Right lung (tissue), 5 donors: ENCODE results near the gene MAN2C1. TPM values are rescaled to one million over a fixed set of nuclear protein-coding genes. Genes with fewer than 3 reads are reported as not detected.
"Not testable (repeated sequence)": the region's sequence is repeated elsewhere in the genome, so short reads cannot be mapped to it uniquely, and the experiment has no call there.

ENCODE experiments used
- DNase-seq, 2 donors: peaks; one replicate each; pipeline ENCODE4 v3.0.0-alpha.2; 2013
- polyA plus RNA-seq, 5 donors: library from polyadenylated mRNA; unstranded; fragments of 120-200 nt; gene quantifications; one replicate each; pipeline versions ENCODE4 v1.2.1 to v1.2.3, GENCODE V29; 2013; ENCODE audit warnings: inconsistent platforms in 1 of 5, low replicate concordance in 1 of 5; ENCODE audit not compliant: insufficient read length in 5 of 5, insufficient read depth in 1 of 5

Gene MAN2C1
- polyA plus RNA-seq, 5 donors: 118 to 221 (median 170) TPM

DNA sequence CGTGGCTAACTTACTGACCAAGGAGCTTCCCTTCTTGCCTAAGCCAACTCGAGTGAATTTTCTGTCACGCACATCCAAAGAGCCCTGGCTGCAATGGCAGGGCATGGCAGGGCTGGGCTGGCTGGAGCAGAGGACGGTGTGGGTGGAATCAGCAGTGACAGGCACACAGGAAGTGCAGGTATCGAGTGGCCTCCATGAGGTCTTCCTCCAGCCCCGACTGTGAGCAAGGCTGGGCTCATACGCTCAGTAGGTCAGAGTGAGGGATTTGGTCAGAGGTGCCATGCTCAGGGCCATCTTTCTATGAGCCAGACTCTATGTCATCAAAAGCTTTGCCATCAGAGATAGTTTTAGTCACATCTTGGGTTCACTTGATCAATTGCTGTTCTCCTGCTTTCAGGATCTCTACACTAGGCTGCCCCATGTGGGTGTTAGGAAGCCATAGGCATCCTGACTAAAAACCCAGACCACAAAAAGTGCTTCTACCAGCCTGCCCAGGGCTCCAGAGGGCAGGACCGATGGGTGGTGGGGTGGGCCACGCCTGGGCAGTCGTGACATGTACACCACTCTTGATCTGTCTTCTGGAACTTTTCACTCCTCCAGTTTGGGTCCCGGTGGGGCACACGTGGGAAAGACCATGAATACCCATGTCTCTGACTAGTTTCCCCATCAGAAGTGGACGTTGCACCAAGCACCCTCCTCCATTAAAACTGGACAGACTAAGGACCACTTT lies 55.1 kb downstream of the MAN2C1 start:
- DNase-seq: no peak

DNA sequence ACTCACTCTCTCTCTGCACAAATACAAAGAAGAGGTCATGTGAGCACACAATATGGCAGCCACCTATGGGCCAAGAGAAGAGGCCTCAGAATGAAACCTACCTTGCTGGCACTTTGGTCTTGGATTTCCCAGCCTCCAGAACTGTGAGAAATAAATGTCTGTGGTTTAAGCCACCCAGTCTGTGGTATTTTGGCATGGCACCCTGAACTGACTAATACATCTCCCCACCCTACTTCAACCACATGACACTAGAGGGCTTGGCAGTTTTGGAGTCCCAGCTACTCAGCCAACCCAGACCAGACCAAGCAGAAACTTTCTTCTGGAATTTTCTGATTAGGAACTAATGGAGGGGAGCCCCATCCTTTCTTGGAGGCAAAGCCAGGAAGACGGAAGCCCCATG lies 55.9 kb downstream of the MAN2C1 start:
- DNase-seq: not testable (repeated sequence)

DNA sequence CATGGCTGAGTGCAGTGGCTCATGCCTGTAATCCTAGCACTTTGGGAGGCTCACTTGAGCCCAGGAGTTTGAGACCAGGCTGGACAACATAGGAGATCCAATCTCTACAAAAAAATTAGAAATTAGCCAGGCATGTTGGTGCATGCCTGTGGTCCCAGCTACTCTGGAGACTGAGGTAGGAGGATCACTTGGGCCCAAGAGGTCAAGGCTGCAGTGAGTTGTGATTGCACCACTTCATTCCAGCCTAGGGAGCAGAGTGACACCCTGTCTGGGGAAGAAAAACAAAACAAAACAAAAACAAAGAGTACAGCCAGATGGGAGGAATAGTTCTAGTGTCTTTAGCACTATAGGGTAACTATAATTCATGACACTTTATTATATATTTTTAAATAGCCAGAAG lies 58.7 kb downstream of the MAN2C1 start:
- DNase-seq: no peak

DNA sequence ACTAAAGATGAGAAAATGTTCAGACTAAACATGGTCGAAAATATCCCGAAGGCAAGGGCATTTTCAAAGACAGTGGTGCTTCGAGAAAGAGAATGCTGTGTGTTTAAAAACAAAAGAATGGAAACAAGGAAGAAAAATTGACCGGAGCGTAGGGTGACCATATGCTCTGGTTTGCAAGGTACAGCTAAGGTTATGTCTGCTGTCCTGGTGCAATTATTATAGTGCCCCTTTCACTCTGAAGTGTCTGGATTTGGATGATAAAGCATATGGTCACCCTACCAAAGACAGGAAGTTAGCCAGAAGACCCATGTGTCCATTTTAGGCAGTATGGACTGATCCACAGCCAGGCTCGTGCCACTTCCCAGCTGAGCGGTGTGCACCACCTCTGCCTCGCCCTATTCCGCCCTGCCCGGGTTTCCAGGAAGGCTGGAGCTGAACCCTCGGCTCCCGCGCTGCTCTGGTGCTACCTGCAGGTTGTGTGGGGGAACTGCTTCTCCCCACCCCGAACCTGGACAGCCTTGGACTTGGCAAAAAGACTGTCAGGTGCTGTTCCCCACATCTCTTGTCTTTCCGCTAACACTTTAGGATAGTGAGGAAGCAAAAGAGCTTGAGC lies 60.5 kb downstream of the MAN2C1 start:
- peak; percentile 0 to 1 for DNase-seq

DNA sequence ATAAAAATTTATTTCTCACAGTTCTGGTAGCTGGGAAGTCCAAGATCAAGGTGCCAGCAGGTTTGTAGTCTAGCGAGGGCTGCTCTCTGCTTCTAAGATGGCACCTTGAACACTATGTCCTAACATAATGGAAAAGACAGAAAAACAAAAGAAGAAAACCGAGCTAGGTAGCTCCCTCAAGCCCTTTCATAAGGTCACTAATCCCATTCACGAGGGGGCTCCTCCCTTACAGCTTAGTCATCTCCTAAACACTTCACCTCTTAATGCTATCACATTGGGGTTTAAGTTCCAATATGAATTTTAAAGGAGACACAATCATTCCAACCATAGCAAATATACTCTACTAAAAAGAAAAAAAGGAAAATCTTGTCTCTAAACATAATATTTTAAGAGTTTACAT lies 62.2 kb downstream of the MAN2C1 start:
- no peak for DNase-seq

Other genes with a start within 250 kb of the MAN2C1 start
- 10 to 100 TPM in 4 of 5 donors, 1 to 10 TPM in 1; 7.2 to 17.3 (median 10.7) TPM for gene C15orf39, start 166.7 kb downstream of the MAN2C1 start, polyA plus RNA-seq
- gene GOLGA6C, start 110.3 kb downstream of the MAN2C1 start, polyA plus RNA-seq: not detected
- gene GOLGA6D, start 85.8 kb downstream of the MAN2C1 start, polyA plus RNA-seq: under 1 TPM; 0.14 to 0.33 (median 0.23) TPM
- 10 to 100 TPM; 69.6 to 88.0 (median 73.7) TPM for gene COMMD4, start 32.5 kb downstream of the MAN2C1 start, polyA plus RNA-seq
- 10 to 100 TPM; 24.0 to 35.1 (median 31.7) TPM for gene NEIL1, start 21.6 kb downstream of the MAN2C1 start, polyA plus RNA-seq
- gene SIN3A, start 83.1 kb upstream of the MAN2C1 start, polyA plus RNA-seq: 10 to 100 TPM; 50.0 to 63.7 (median 60.6) TPM
- gene PTPN9, start 210.7 kb upstream of the MAN2C1 start, polyA plus RNA-seq: 10 to 100 TPM; 42.9 to 46.4 (median 46.1) TPM